ENCODE data around the gene FADS6. TPM values are rescaled to one million over a fixed set of nuclear protein-coding genes. Genes with fewer than 3 reads are reported as not detected.

FADS6 gene
- total and polyA plus RNA-seq, 2 of the 13 experiments (the other 11 are each of a cell fraction or from before 2014, with no cell fraction given): 0.11 TPM

- TF ChIP-seq ZNF317 (CRISPR knock-in tag; IDR thresholded peaks at IDR 0.05) (peak; percentile 18; the same call in 1 of the 2 replicates), TEAD3 (CRISPR knock-in tag; optimal IDR thresholded peaks at IDR 0.05; ENCODE audit: borderline replicate concordance) (peak; percentile 72), HMG20B (CRISPR knock-in tag; conservative IDR thresholded peaks at IDR 0.05) (peak; percentile 48; the same call in 1 of the 2 replicates), ASH2L (IDR thresholded peaks at IDR 0.05; ENCODE audit: insufficient read length, low read depth, low read length) (peak; percentile 85), MEIS1 (CRISPR knock-in tag; IDR thresholded peaks at IDR 0.05; ENCODE audit: borderline replicate concordance) (peak; percentile 5; the same call in 1 of the 2 replicates), ZNF891 (CRISPR knock-in tag; IDR thresholded peaks at IDR 0.05) (no peak), TBL1XR1 (IDR thresholded peaks at IDR 0.05; ENCODE audit: borderline replicate concordance, low read length, partially characterized antibody) (peak; percentile 21), DMAP1 (CRISPR knock-in tag; IDR thresholded peaks at IDR 0.05) (peak; percentile 79; the same call in 1 of the 2 replicates), POLR2AphosphoS5 (IDR thresholded peaks at IDR 0.05; ENCODE audit: low read depth, low read length) (peak; percentile 98), CC2D1A (CRISPR knock-in tag; IDR thresholded peaks at IDR 0.05) (no peak), ZKSCAN8 (CRISPR knock-in tag; IDR thresholded peaks at IDR 0.05; ENCODE audit: borderline replicate concordance) (0 out of 2 replicates have a peak, but pooled peaks have one; percentile 14), PHF8 (CRISPR knock-in tag; IDR thresholded peaks at IDR 0.05) (peak; percentile 70), GZF1 (CRISPR knock-in tag; IDR thresholded peaks at IDR 0.05) (no peak), IRF9 (CRISPR knock-in tag; IDR thresholded peaks at IDR 0.05; ENCODE audit: borderline replicate concordance) (peak; percentile 61; the same call in 1 of the 2 replicates), ZNF740 (CRISPR knock-in tag; IDR thresholded peaks at IDR 0.05) (no peak), ZNF629 (CRISPR knock-in tag; conservative IDR thresholded peaks at IDR 0.05) (no peak), ZFYVE20 (CRISPR knock-in tag; IDR thresholded peaks at IDR 0.05; ENCODE audit: borderline replicate concordance, low read depth) (no peak), GATAD1 (CRISPR knock-in tag; IDR thresholded peaks at IDR 0.05) (peak; percentile 97), CHD4 (IDR thresholded peaks at IDR 0.05; ENCODE audit: borderline replicate concordance, low read length) (no peak; the same call in 1 of the 2 replicates), CBFB (CRISPR knock-in tag; IDR thresholded peaks at IDR 0.05) (0 out of 2 replicates have a peak, but pooled peaks have one; percentile 70), KDM4B (CRISPR knock-in tag; IDR thresholded peaks at IDR 0.05) (no peak), ZNF3 (CRISPR knock-in tag; IDR thresholded peaks at IDR 0.05) (no peak; the same call in 1 of the 2 replicates), FOXK1 (CRISPR knock-in tag; IDR thresholded peaks at IDR 0.05; ENCODE audit: borderline replicate concordance, low read depth) (peak; percentile 96)
- TF ChIP-seq, protein P1, sequence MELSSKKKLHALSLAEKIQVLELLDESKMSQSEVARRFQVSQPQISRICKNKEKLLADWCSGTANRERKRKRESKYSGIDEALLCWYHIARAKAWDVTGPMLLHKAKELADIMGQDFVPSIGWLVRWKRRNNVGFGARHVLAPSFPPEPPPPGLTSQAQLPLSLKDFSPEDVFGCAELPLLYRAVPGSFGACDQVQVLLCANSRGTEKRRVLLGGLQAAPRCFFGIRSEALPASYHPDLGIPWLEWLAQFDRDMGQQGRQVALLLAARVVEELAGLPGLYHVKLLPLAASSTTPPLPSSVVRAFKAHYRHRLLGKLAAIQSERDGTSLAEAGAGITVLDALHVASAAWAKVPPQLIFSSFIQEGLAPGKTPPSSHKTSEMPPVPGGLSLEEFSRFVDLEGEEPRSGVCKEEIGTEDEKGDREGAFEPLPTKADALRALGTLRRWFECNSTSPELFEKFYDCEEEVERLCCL (CRISPR knock-in tag; IDR thresholded peaks at IDR 0.05; ENCODE audit: borderline replicate concordance): no peak
- TF ChIP-seq, protein P2, sequence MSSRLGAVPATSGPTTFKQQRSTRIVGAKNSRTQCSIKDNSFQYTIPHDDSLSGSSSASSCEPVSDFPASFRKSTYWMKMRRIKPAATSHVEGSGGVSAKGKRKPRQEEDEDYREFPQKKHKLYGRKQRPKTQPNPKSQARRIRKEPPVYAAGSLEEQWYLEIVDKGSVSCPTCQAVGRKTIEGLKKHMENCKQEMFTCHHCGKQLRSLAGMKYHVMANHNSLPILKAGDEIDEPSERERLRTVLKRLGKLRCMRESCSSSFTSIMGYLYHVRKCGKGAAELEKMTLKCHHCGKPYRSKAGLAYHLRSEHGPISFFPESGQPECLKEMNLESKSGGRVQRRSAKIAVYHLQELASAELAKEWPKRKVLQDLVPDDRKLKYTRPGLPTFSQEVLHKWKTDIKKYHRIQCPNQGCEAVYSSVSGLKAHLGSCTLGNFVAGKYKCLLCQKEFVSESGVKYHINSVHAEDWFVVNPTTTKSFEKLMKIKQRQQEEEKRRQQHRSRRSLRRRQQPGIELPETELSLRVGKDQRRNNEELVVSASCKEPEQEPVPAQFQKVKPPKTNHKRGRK (CRISPR knock-in tag; IDR thresholded peaks at IDR 0.05): no peak
- TF ChIP-seq, protein P3, sequence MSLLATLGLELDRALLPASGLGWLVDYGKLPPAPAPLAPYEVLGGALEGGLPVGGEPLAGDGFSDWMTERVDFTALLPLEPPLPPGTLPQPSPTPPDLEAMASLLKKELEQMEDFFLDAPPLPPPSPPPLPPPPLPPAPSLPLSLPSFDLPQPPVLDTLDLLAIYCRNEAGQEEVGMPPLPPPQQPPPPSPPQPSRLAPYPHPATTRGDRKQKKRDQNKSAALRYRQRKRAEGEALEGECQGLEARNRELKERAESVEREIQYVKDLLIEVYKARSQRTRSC (CRISPR knock-in tag; IDR thresholded peaks at IDR 0.05; ENCODE audit: low read depth): 0 out of 2 replicates have a peak, but pooled peaks have one; percentile 0
Measured at GRCh38 chr17:74873037-74873873, 20.2 kb downstream of the FADS6 start (continued).
